OCI-LY1 (cell line): ENCODE data around the gene PPM1F.

ENCODE experiments used
- H2AFZ ChIP-seq: fragments of 200-600 bp; sonication (generic), shearing (Covaris generic); 2 replicates; pipeline ENCODE4 v1.6.0; 2014; ENCODE audit warnings: antibody characterized with exemption, mild to moderate bottlenecking, low read length
- H3F3A ChIP-seq: fragments of 200-600 bp; sonication (generic), shearing (Covaris generic); 2 replicates; pipeline ENCODE4 v1.6.0; 2014; ENCODE audit warnings: mild to moderate bottlenecking, antibody characterized with exemption, low read length, moderate library complexity; ENCODE audit not compliant: insufficient read depth
- H3K27ac ChIP-seq: fragments of 200-600 bp; sonication (generic); 2 replicates; pipeline ENCODE4 v1.5.1; 2014; ENCODE audit warnings: low read length, mixed run types, mild to moderate bottlenecking, low read depth; ENCODE audit not compliant: poor library complexity, severe bottlenecking
- H3K27me3 ChIP-seq: fragments of 200-600 bp; sonication (generic); 2 replicates; pipeline ENCODE4 v1.6.0; 2014; ENCODE audit warnings: antibody characterized with exemption, mild to moderate bottlenecking, low read length, moderate library complexity; ENCODE audit not compliant: insufficient read depth
- H3K36me3 ChIP-seq: fragments of 200-600 bp; sonication (generic); 2 replicates; pipeline ENCODE4 v1.6.1; 2014; ENCODE audit warnings: mild to moderate bottlenecking, antibody characterized with exemption, low read length, moderate library complexity, mixed read lengths; ENCODE audit not compliant: insufficient read depth
- H3K4me1 ChIP-seq: fragments of 200-600 bp; sonication (generic); 2 replicates; pipeline ENCODE4 v1.5.1; 2014; ENCODE audit warnings: mild to moderate bottlenecking, low read length, moderate library complexity; ENCODE audit not compliant: insufficient read depth, severe bottlenecking
- H3K4me2 ChIP-seq: fragments of 200-600 bp; sonication (generic), shearing (Covaris generic); 2 replicates; pipeline ENCODE4 v1.6.1; 2014; ENCODE audit warnings: low read length
- H3K4me3 ChIP-seq: fragments of 200-600 bp; sonication (generic); 2 replicates; pipeline ENCODE4 v1.5.1; 2014; ENCODE audit warnings: low read length, low read depth, mild to moderate bottlenecking, mixed read lengths; ENCODE audit not compliant: poor library complexity, severe bottlenecking
- H3K79me2 ChIP-seq: fragments of 200-600 bp; shearing (Covaris generic); 2 replicates; pipeline ENCODE4 v1.6.1; 2016; ENCODE audit warnings: mixed run types, low read length, mixed read lengths; ENCODE audit not compliant: insufficient read depth
- H3K9ac ChIP-seq: fragments of 200-600 bp; sonication (generic), shearing (Covaris generic); 2 replicates; pipeline ENCODE4 v1.6.1; 2014; ENCODE audit warnings: mild to moderate bottlenecking, low read length, mixed read lengths
- H3K9me2 ChIP-seq: fragments of 200-600 bp; sonication (generic), shearing (Covaris generic); 2 replicates; pipeline ENCODE4 v1.6.1; 2014; ENCODE audit warnings: low read depth, mild to moderate bottlenecking, low read length, mixed read lengths
- H3K9me3 ChIP-seq: fragments of 200-600 bp; shearing (Covaris generic); 2 replicates; pipeline ENCODE4 v1.6.1; 2014; ENCODE audit warnings: low read length, mixed read lengths
- H4K20me1 ChIP-seq: fragments of 200-600 bp; sonication (generic), shearing (Covaris generic); 2 replicates; pipeline ENCODE4 v1.6.0; 2016; ENCODE audit warnings: mild to moderate bottlenecking, low read length; ENCODE audit not compliant: insufficient read depth
- EZH2 ChIP-seq: fragments of 200-600 bp; sonication (generic), shearing (Covaris generic); IDR thresholded peaks from 2 replicates; pipeline ENCODE4 v1.8.0; 2017; ENCODE audit warnings: borderline replicate concordance, mixed run types, mild to moderate bottlenecking, antibody characterized with exemption, low read length, moderate library complexity, mixed read lengths
- TF ChIP-seq, protein P1 (sequence below): fragments of 200-600 bp; sonication (generic), shearing (Covaris generic); IDR thresholded peaks from 2 replicates; pipeline ENCODE4 v1.5.1; 2017; ENCODE audit warnings: mild to moderate bottlenecking, antibody characterized with exemption, low read length, moderate library complexity, mixed read lengths

The PPM1F gene

DNA sequence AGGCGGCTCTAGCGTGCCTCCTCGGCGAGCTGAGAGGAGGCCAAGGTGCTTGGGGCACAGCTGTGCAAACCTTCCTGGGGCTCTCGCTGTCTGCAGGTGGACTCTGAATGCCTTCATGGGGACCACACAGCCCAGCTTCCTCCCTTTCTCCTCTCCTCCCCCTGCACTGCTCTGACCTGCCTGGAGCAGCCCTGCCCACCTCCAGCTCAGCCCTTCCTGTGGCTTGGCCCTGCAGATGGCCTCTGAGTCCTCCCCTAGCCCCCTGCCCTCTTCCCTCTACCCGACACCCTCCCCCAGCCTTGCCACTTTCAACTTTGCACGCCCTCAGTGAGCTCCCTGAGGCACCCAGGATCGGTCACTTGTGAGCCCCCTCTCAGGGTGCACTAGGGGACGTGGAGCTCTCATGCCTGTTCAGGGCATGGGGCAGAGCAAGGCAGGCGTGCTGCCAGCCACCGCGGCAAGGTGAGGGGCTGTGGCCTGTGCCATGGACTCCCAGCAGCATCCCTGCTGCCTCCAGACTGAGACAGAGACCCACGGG lies 31.4 kb downstream of the PPM1F start:
- Histone ChIP-seq H3K79me2 (no peaks in the 10 kb centered on the region), H3K9me3 (no peaks in the 10 kb centered on the region), H3K27me3 (no peaks in the 10 kb centered on the region), H3K4me3 (no peak overlapping the region), H3K36me3 (no peaks in the 10 kb centered on the region), H3K27ac (no peak overlapping the region), H3F3A (no peaks in the 10 kb centered on the region), H3K4me2 (no peak overlapping the region), H3K9ac (no peak overlapping the region), H3K9me2 (no peaks in the 10 kb centered on the region), H2AFZ (no peak overlapping the region), H4K20me1 (no peaks in the 10 kb centered on the region), H3K4me1 (peaks cover 11% of the 10 kb centered on the region)
- TF ChIP-seq, protein P1, sequence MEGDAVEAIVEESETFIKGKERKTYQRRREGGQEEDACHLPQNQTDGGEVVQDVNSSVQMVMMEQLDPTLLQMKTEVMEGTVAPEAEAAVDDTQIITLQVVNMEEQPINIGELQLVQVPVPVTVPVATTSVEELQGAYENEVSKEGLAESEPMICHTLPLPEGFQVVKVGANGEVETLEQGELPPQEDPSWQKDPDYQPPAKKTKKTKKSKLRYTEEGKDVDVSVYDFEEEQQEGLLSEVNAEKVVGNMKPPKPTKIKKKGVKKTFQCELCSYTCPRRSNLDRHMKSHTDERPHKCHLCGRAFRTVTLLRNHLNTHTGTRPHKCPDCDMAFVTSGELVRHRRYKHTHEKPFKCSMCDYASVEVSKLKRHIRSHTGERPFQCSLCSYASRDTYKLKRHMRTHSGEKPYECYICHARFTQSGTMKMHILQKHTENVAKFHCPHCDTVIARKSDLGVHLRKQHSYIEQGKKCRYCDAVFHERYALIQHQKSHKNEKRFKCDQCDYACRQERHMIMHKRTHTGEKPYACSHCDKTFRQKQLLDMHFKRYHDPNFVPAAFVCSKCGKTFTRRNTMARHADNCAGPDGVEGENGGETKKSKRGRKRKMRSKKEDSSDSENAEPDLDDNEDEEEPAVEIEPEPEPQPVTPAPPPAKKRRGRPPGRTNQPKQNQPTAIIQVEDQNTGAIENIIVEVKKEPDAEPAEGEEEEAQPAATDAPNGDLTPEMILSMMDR: no peak
- TF ChIP-seq EZH2: no peak

DNA sequence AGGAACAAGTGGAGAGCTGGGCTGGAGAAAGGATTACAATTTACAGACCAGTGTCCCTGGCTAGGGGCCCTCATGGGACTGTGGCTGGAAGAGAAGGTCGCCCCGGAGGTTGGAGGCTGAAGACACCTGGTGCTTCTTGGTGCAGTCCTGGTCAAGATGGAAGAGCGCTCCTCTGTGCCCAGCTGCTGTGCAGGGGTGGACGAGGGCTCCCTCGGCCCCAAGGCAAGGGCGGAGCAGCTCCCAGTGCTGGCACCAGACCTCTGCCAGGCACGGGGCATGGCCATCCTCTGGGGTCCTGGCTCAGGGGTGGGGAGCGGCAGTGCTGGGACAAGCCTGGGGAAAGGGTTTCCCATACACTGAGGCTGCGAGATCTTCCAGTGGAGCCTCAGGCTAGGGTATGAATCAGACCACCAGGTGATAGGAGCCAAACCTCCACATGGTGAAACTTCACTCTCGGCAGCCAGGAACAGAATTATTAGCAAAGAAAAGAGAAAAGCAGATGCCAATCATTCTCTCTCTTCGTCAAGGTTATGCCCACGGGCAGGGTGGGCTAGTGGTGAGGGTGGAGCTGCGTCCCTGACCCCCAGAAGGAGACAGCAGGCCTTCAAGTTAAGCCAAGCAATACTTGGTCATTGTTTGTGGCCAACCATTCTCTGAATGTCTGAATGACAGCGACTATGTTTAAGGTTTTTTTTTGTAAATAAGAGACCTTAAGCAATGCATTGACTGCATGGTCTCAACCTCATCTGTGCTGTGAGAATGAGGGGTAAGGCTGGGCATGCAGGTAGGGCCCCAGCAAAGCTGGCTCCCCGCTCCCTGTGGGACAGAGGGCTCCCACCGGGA lies 32.1 kb downstream of the PPM1F start:
- H3K9ac ChIP-seq: no peak overlapping the region
- no peaks in the 10 kb centered on the region for H3K9me3 ChIP-seq
- no peaks in the 10 kb centered on the region for H3F3A ChIP-seq
- TF ChIP-seq, protein P1: no peak
- no peak for TF ChIP-seq EZH2
- no peak overlapping the region for H3K4me3 ChIP-seq
- H3K9me2 ChIP-seq: no peaks in the 10 kb centered on the region
- no peak overlapping the region for H2AFZ ChIP-seq
- no peaks in the 10 kb centered on the region for H3K27me3 ChIP-seq
- no peak overlapping the region for H3K4me2 ChIP-seq
- H4K20me1 ChIP-seq: no peaks in the 10 kb centered on the region
- no peak overlapping the region for H3K27ac ChIP-seq
- H3K4me1 ChIP-seq: peaks cover 4% of the 10 kb centered on the region
- no peaks in the 10 kb centered on the region for H3K36me3 ChIP-seq
- H3K79me2 ChIP-seq: no peaks in the 10 kb centered on the region

DNA sequence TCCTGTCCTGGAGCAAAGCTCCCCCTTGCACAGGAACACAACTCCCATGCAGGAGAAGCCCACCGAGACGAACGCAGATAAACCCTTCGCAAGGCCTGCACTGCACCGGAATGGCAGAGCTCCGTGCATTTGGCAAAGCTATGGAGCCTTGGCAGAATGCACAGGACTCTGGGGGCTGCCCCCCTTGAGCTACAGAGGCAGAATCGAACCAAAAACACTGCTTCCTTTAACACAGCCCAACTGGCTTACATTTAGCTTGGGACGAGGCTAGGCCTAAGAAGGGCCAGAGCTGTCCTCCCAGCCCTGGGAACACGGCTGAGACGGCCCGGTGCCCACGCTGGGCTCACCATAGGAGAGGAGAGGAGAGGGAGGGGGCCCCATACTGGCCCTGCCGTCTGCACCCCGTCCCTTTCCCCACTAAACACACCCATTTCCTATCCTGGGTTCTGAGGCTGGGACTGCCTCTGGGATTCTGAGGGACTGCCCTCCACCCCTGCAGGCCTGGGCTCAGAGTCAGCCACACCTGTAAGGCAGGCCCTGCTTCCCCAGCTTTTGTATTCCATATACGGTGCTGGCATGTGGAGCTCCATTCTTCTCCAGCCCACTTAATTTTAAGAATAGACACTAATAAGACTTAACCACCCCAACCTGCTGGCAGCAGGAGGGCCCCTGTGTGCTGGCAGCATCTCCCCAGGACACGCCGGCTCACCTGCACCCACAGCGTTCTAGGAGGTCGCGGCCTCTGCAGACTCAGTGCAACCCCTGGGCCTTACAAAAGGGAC lies 32.9 kb downstream of the PPM1F start:
- Histone ChIP-seq H3K27me3 (no peaks in the 10 kb centered on the region), H3K9me2 (no peaks in the 10 kb centered on the region), H3K9ac (no peak overlapping the region), H2AFZ (no peak overlapping the region), H3K4me1 (no peaks in the 10 kb centered on the region), H3K27ac (no peak overlapping the region), H3K79me2 (no peaks in the 10 kb centered on the region), H3K9me3 (no peaks in the 10 kb centered on the region), H3F3A (no peaks in the 10 kb centered on the region), H4K20me1 (no peaks in the 10 kb centered on the region), H3K36me3 (no peaks in the 10 kb centered on the region), H3K4me3 (no peak overlapping the region), H3K4me2 (no peak overlapping the region)
- TF ChIP-seq, protein P1: no peak
